Measurements from ENCODE around the gene CDH4.

- TF ChIP-seq MAX (IDR thresholded peaks at IDR 0.05) = no peak
- no peak for TF ChIP-seq BRCA1 (IDR thresholded peaks at IDR 0.05; ENCODE audit: low read depth, low read length)
- no peak for TF ChIP-seq CTCF (IDR thresholded peaks at IDR 0.05; ENCODE audit: control extremely low read depth in 1 of 3, insufficient read depth in 1 of 3, low read depth in 1 of 3, low read length in 3 of 3)
- no peak for TF ChIP-seq GABPA (IDR thresholded peaks at IDR 0.05; ENCODE audit: borderline replicate concordance, insufficient read depth, low read length)
These were observed 21.9 kb upstream of the CDH4 start for GRCh38 chr20:61230166-61230565.

Data from H1 (cell line).